Stomach smooth muscle (tissue), 2 donors: Measurements from ENCODE around the gene THEMIS.

ENCODE experiments used
- H3K27ac ChIP-seq: one replicate; pipeline ENCODE4 v1.7.0; 2013; ENCODE audit warnings: mild to moderate bottlenecking, low read length, inconsistent platforms
- H3K27me3 ChIP-seq, 2 donors: one replicate each; pipeline ENCODE4 v1.7.0; 2013; ENCODE audit warnings: low read length in 2 of 2; ENCODE audit not compliant: insufficient read depth in 2 of 2, control insufficient read depth in 1 of 2
- H3K36me3 ChIP-seq, 2 donors: one replicate each; pipeline ENCODE4 v1.7.0; 2013; ENCODE audit warnings: low read length in 2 of 2; ENCODE audit not compliant: control insufficient read depth in 2 of 2, insufficient read depth in 2 of 2
- H3K4me1 ChIP-seq: one replicate; pipeline ENCODE4 v1.7.0; 2013; ENCODE audit warnings: low read length; ENCODE audit not compliant: control insufficient read depth, insufficient read depth
- H3K4me3 ChIP-seq, 2 donors: one replicate each; pipeline ENCODE4 v1.7.0; 2013; ENCODE audit warnings: low read length in 2 of 2
- H3K9ac ChIP-seq, 2 donors: one replicate each; pipeline ENCODE4 v1.7.0; 2013; ENCODE audit warnings: low read length in 2 of 2, mild to moderate bottlenecking in 1 of 2
- H3K9me3 ChIP-seq, 2 donors: one replicate each; pipeline ENCODE4 v1.7.0; 2013; ENCODE audit warnings: low read length in 2 of 2; ENCODE audit not compliant: control insufficient read depth in 2 of 2
- donor health status: healthy.
- donor health status: Pancreatic carcinoma.

THEMIS gene

GRCh38 chr6:127737768-127738167, 163.1 kb downstream of the THEMIS start:
- Histone ChIP-seq H3K4me3 (no peak overlapping the region), H3K27me3 (no peaks in the 10 kb centered on the region), H3K9me3 (no peaks in the 10 kb centered on the region), H3K4me1 (no peaks in the 10 kb centered on the region), H3K27ac (no peak overlapping the region), H3K36me3 (no peaks in the 10 kb centered on the region), H3K9ac (no peak overlapping the region)

GRCh38 chr6:127737009-127737486, 163.8 kb downstream of the THEMIS start:
- no peaks in the 10 kb centered on the region for H3K9me3 ChIP-seq

GRCh38 chr6:127732927-127733326, 167.9 kb downstream of the THEMIS start:
- Histone ChIP-seq H3K27me3 (no peaks in the 10 kb centered on the region), H3K4me1 (no peaks in the 10 kb centered on the region), H3K27ac (no peak overlapping the region), H3K9me3 (no peaks in the 10 kb centered on the region), H3K9ac (no peak overlapping the region), H3K4me3 (no peak overlapping the region), H3K36me3 (no peaks in the 10 kb centered on the region)

More at GRCh38 chr6:127737009-127737486, 163.8 kb downstream of the THEMIS start:
- no peak overlapping the region for H3K4me3 ChIP-seq
- no peak overlapping the region for H3K9ac ChIP-seq
- no peaks in the 10 kb centered on the region for H3K4me1 ChIP-seq
- H3K27ac ChIP-seq = no peak overlapping the region
- H3K27me3 ChIP-seq = no peaks in the 10 kb centered on the region
- no peaks in the 10 kb centered on the region for H3K36me3 ChIP-seq

- no peaks in the 10 kb centered on the region for H3K27me3 ChIP-seq
- H3K27ac ChIP-seq = no peak overlapping the region
- no peaks in the 10 kb centered on the region for H3K36me3 ChIP-seq
- H3K9ac ChIP-seq = no peak overlapping the region
- H3K4me1 ChIP-seq = no peaks in the 10 kb centered on the region
- H3K9me3 ChIP-seq = no peaks in the 10 kb centered on the region
- no peak overlapping the region for H3K4me3 ChIP-seq
These were observed 173.5 kb downstream of the THEMIS start for GRCh38 chr6:127727260-127727953.

- Histone ChIP-seq H3K36me3 (no peaks in the 10 kb centered on the region), H3K27ac (no peak overlapping the region), H3K4me1 (no peaks in the 10 kb centered on the region), H3K9ac (no peak overlapping the region), H3K4me3 (no peak overlapping the region), H3K27me3 (no peaks in the 10 kb centered on the region), H3K9me3 (no peaks in the 10 kb centered on the region)
These were observed 175.0 kb downstream of the THEMIS start for GRCh38 chr6:127725821-127726220.

GRCh38 chr6:127718694-127719093, 182.2 kb downstream of the THEMIS start:
- no peak overlapping the region for H3K4me3 ChIP-seq
- H3K4me1 ChIP-seq = no peaks in the 10 kb centered on the region
- H3K36me3 ChIP-seq = no peaks in the 10 kb centered on the region
- no peak overlapping the region for H3K9ac ChIP-seq
- H3K9me3 ChIP-seq = no peaks in the 10 kb centered on the region
- H3K27me3 ChIP-seq = no peaks in the 10 kb centered on the region
- no peak overlapping the region for H3K27ac ChIP-seq

GRCh38 chr6:127717384-127717783, 183.5 kb downstream of the THEMIS start:
- H3K9me3 ChIP-seq = no peaks in the 10 kb centered on the region
- no peak overlapping the region for H3K4me3 ChIP-seq
- no peaks in the 10 kb centered on the region for H3K4me1 ChIP-seq
- no peak overlapping the region for H3K27ac ChIP-seq
- no peak overlapping the region for H3K9ac ChIP-seq
- no peaks in the 10 kb centered on the region for H3K36me3 ChIP-seq
- H3K27me3 ChIP-seq = no peaks in the 10 kb centered on the region

- no peak overlapping the region for H3K4me3 ChIP-seq
- H3K36me3 ChIP-seq = no peaks in the 10 kb centered on the region
- no peak overlapping the region for H3K27ac ChIP-seq
- H3K9ac ChIP-seq = no peak overlapping the region
- H3K4me1 ChIP-seq = no peaks in the 10 kb centered on the region
- H3K9me3 ChIP-seq = no peaks in the 10 kb centered on the region
- H3K27me3 ChIP-seq = no peaks in the 10 kb centered on the region
These were observed 184.4 kb downstream of the THEMIS start for GRCh38 chr6:127716465-127716864.

- H3K4me3 ChIP-seq = no peak overlapping the region
- H3K9ac ChIP-seq = no peak overlapping the region
- H3K27ac ChIP-seq = no peak overlapping the region
- no peaks in the 10 kb centered on the region for H3K27me3 ChIP-seq
- no peaks in the 10 kb centered on the region for H3K9me3 ChIP-seq
- no peaks in the 10 kb centered on the region for H3K36me3 ChIP-seq
- H3K4me1 ChIP-seq = no peaks in the 10 kb centered on the region
These were observed 190.2 kb downstream of the THEMIS start for GRCh38 chr6:127710668-127711067.

- no peaks in the 10 kb centered on the region for H3K4me1 ChIP-seq
These were observed 194.6 kb downstream of the THEMIS start for GRCh38 chr6:127706216-127706615.

GRCh38 chr6:127695108-127695507, 205.8 kb downstream of the THEMIS start:
- no peaks in the 10 kb centered on the region for H3K27me3 ChIP-seq
- H3K27ac ChIP-seq = no peak overlapping the region
- no peak overlapping the region for H3K4me3 ChIP-seq
- H3K4me1 ChIP-seq = no peaks in the 10 kb centered on the region
- H3K9me3 ChIP-seq = no peaks in the 10 kb centered on the region
- no peak overlapping the region for H3K9ac ChIP-seq
- no peaks in the 10 kb centered on the region for H3K36me3 ChIP-seq

More at GRCh38 chr6:127706216-127706615, 194.6 kb downstream of the THEMIS start:
- Histone ChIP-seq H3K27me3 (no peaks in the 10 kb centered on the region), H3K36me3 (no peaks in the 10 kb centered on the region), H3K9ac (no peak overlapping the region), H3K4me3 (no peak overlapping the region), H3K27ac (no peak overlapping the region), H3K9me3 (no peaks in the 10 kb centered on the region)
